Thoracic aorta (tissue), 2 donors: ENCODE measurements around the gene SLC4A7. TPM values are rescaled to one million over a fixed set of nuclear protein-coding genes. Genes with fewer than 3 reads are reported as not detected.

Experiments used
- ATAC-seq: fragments of 150-250 bp; one replicate; pipeline ENCODE4 v1.8.0; 2017; ENCODE audit warnings: low read depth; ENCODE audit not compliant: insufficient number of reproducible peaks, low FRiP score
- DNase-seq: peaks from one replicate; pipeline ENCODE4 v3.0.0-alpha.2; 2020; ENCODE audit warnings: low spot score
- H3K27ac ChIP-seq, 2 donors: fragments of 200-600 bp; sonication (generic); 1 replicate in 1 of 2; 2 replicates in 1 of 2; pipeline ENCODE4 v1.5.1; 2016; ENCODE audit warnings: mild to moderate bottlenecking in 2 of 2, moderate library complexity in 2 of 2
- H3K27me3 ChIP-seq: fragments of 200-600 bp; sonication (generic); replicated peaks from 2 replicates; pipeline ENCODE4 v1.6.0; 2016; ENCODE audit warnings: mild to moderate bottlenecking; ENCODE audit not compliant: insufficient read depth
- H3K36me3 ChIP-seq: fragments of 200-600 bp; sonication (generic); one replicate; pipeline ENCODE4 v1.5.1; 2016
- H3K4me1 ChIP-seq, 2 donors: fragments of 200-600 bp; sonication (generic); 1 replicate in 1 of 2; 2 replicates in 1 of 2; pipeline versions ENCODE4 v1.5.1 to v1.6.0; 2016; ENCODE audit warnings: low read depth in 2 of 2, mild to moderate bottlenecking in 1 of 2; ENCODE audit not compliant: control insufficient read depth in 1 of 2
- H3K4me3 ChIP-seq: fragments of 200-600 bp; sonication (generic); 2 replicates; pipeline ENCODE4 v1.5.1; 2016; ENCODE audit warnings: mild to moderate bottlenecking
- H3K9me3 ChIP-seq: fragments of 200-600 bp; sonication (generic); 2 replicates; pipeline ENCODE4 v1.5.1; 2016
- CTCF ChIP-seq: fragments of 200-600 bp; sonication (generic); IDR thresholded peaks from one replicate; pipeline ENCODE4 v1.5.1; 2019; ENCODE audit warnings: antibody characterized with exemption
- total RNA-seq, 2 donors: library from RNA; depleted of rRNA; stranded (reverse); fragments of >200 nt; gene quantifications; one replicate each; pipeline versions ENCODE4 v1.1.0 to v1.2.3, GENCODE V29; 2016

SLC4A7 gene
- total RNA-seq, 2 donors from 2014 or later = 50.0 to 176 TPM

- no peak overlapping the region for H3K4me3 ChIP-seq
- no peaks in the 10 kb centered on the region for H3K9me3 ChIP-seq
- H3K27me3 ChIP-seq = no peaks in the 10 kb centered on the region
- no peaks in the 10 kb centered on the region for H3K36me3 ChIP-seq
- no peak for TF ChIP-seq CTCF
- no peak for DNase-seq
- peaks cover 3 to 19% of the 10 kb centered on the region in 2 donors for H3K4me1 ChIP-seq
- no peak overlapping the region for H3K27ac ChIP-seq
- no peak for ATAC-seq
These were observed 159.5 kb downstream of the SLC4A7 start for GRCh38 chr3:27324686-27325085.

- no peak for TF ChIP-seq CTCF
- ATAC-seq = no peak
- H3K27ac ChIP-seq = no peak overlapping the region
- no peaks in the 10 kb centered on the region for H3K9me3 ChIP-seq
- no peaks in the 10 kb centered on the region for H3K36me3 ChIP-seq
- H3K4me1 ChIP-seq = peaks cover 3 to 19% of the 10 kb centered on the region in 2 donors
- H3K4me3 ChIP-seq = no peak overlapping the region
- no peaks in the 10 kb centered on the region for H3K27me3 ChIP-seq
- DNase-seq = no peak
These were observed 161.1 kb downstream of the SLC4A7 start for GRCh38 chr3:27323087-27323570.

Other genes starting within 250 kb of the SLC4A7 start
- gene NEK10, start 115.0 kb downstream of the SLC4A7 start, total RNA-seq = 10 to 100 TPM in 1 of 2 donors, under 1 TPM in 1; 0.68 to 21.4 TPM
- 1 to 10 TPM in 1 of 2 donors, under 1 TPM in 1; 0.63 to 4.6 TPM for gene EOMES, start 237.9 kb upstream of the SLC4A7 start, total RNA-seq